Right lobe of liver (tissue), 6 donors: ENCODE measurements around the gene TFF3. TPM values are rescaled to one million over a fixed set of nuclear protein-coding genes. Genes with fewer than 3 reads are reported as not detected.
A peak's percentile ranks its signal among the peaks of the same experiment; 100 is the strongest.

ENCODE experiments used
- ATAC-seq, 4 donors: fragments of 200-7000 bp; cut with Tn5 transposase; one replicate each; pipeline ENCODE4 v1.9.1; 2020; ENCODE audit warnings: mild to moderate bottlenecking in 4 of 4, moderate library complexity in 4 of 4
- DNase-seq, 3 donors: peaks; one replicate each; pipeline ENCODE4 v3.0.0-alpha.2; 2020
- H3K27ac ChIP-seq, 3 donors: fragments of 200-600 bp; one replicate each; pipeline ENCODE4 v1.8.0; 2022
- H3K27me3 ChIP-seq, 2 donors: fragments of 200-600 bp; one replicate each; pipeline ENCODE4 v1.8.0; 2022
- H3K36me3 ChIP-seq, 4 donors: fragments of 200-600 bp; sonication (generic) in 1 of 4; one replicate each; pipeline versions ENCODE4 v1.5.1 to v1.8.0; 2017 to 2022; ENCODE audit warnings: control low read depth in 1 of 4
- H3K4me1 ChIP-seq, 4 donors: fragments of 200-600 bp; sonication (generic) in 1 of 4; one replicate each; pipeline versions ENCODE4 v1.5.1 to v1.8.0; 2017 to 2022; ENCODE audit warnings: control low read depth in 1 of 4
- H3K4me3 ChIP-seq, 3 donors: fragments of 200-600 bp; one replicate each; pipeline ENCODE4 v1.8.0; 2022
- H3K9me3 ChIP-seq, 4 donors: fragments of 200-600 bp; sonication (generic) in 1 of 4; one replicate each; pipeline versions ENCODE4 v1.5.1 to v1.8.0; 2017 to 2022; ENCODE audit warnings: control low read depth in 1 of 4
- POLR2A ChIP-seq: fragments of 450-650 bp; IDR thresholded peaks from one replicate; pipeline ENCODE4 v1.6.1; 2017; ENCODE audit warnings: antibody characterized with exemption, mild to moderate bottlenecking
- WGBS: methylation state at CpG from one replicate; pipeline ENCODE4 v1.1.6; 2018; ENCODE audit warnings: low coverage, low lambda C conversion rate; ENCODE audit not compliant: insufficient coverage; ENCODE audit errors: missing lambda C conversion rate; 5-methylcytosine and 5-hydroxymethylcytosine counted together
- intact Hi-C, 2 donors: fragments of 100-400 bp; cut with DNase I; formaldehyde crosslinking; loops; one replicate each; pipeline versions ENCODE4 v1.11.2 to v1.14.1; 2022
- total RNA-seq, 6 experiments: library from RNA; depleted of rRNA in 2 of 6; stranded (reverse); fragments of >200 nt in 2 of 6; fragmentation: NEBNext Ultra II Directional in 3 of 6; extraction: Animal tissue kit (Norgen Biotek cat#: 25700) in 3 of 6; gene quantifications; one replicate each; pipeline versions ENCODE4 v1.1.0 to v1.2.4, GENCODE V29; 2016 to 2023
- TF ChIP-seq, protein P1 (sequence below), 4 donors: fragments of 200-600 bp in 3 of 4; fragments of 450-650 bp in 1 of 4; IDR thresholded peaks; one replicate each; pipeline versions ENCODE4 v1.5.1 to v1.8.0; 2016 to 2022; ENCODE audit warnings: antibody characterized with exemption in 4 of 4, mild to moderate bottlenecking in 2 of 4
- donor health status: DM: no; HTN: yes; CAD: no.
- donor health status: DM: no; HTN: no; CAD: no.
- donor health status: DM: no; HTN: no; CAD: no.
- donor health status: DM: no; HTN: yes; CAD: no.
- donor health status: DM: no; HTN: yes; CAD: no.

Gene TFF3
- total RNA-seq, 6 experiments from 2014 or later: 0.88 to 6.8 (median 2.5) TPM

- peak in 1 of 3 donors; percentile 31 for DNase-seq
These were observed 47.0 kb upstream of the TFF3 start for GRCh38 chr21:42362198-42362597.

GRCh38 chr21:42361286-42361685, 46.1 kb upstream of the TFF3 start:
- no peak for ATAC-seq
- H3K4me3 ChIP-seq: no peak overlapping the region
- peak in 1 of 3 donors; percentile 22 for DNase-seq
- no peak overlapping the region for H3K27ac ChIP-seq
- H3K36me3 ChIP-seq: no peaks in the 10 kb centered on the region
- TF ChIP-seq POLR2A: no peak
- TF ChIP-seq, protein P1, sequence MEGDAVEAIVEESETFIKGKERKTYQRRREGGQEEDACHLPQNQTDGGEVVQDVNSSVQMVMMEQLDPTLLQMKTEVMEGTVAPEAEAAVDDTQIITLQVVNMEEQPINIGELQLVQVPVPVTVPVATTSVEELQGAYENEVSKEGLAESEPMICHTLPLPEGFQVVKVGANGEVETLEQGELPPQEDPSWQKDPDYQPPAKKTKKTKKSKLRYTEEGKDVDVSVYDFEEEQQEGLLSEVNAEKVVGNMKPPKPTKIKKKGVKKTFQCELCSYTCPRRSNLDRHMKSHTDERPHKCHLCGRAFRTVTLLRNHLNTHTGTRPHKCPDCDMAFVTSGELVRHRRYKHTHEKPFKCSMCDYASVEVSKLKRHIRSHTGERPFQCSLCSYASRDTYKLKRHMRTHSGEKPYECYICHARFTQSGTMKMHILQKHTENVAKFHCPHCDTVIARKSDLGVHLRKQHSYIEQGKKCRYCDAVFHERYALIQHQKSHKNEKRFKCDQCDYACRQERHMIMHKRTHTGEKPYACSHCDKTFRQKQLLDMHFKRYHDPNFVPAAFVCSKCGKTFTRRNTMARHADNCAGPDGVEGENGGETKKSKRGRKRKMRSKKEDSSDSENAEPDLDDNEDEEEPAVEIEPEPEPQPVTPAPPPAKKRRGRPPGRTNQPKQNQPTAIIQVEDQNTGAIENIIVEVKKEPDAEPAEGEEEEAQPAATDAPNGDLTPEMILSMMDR (IDR thresholded peaks at IDR 0.05): no peak
- WGBS: 40% methylated on average over 1 of the region's 7 CpGs
- no peaks in the 10 kb centered on the region for H3K27me3 ChIP-seq
- no peaks in the 10 kb centered on the region for H3K9me3 ChIP-seq
- no peaks in the 10 kb centered on the region for H3K4me1 ChIP-seq
- intact Hi-C loops: no loop called here

More at GRCh38 chr21:42362198-42362597, 47.0 kb upstream of the TFF3 start:
- ATAC-seq: no peak
- intact Hi-C loops: no loop called here
- 81% methylated on average over 12 of the region's 12 CpGs for WGBS
- Histone ChIP-seq H3K4me1 (no peaks in the 10 kb centered on the region), H3K4me3 (no peak overlapping the region), H3K27me3 (no peaks in the 10 kb centered on the region), H3K27ac (no peak overlapping the region), H3K36me3 (no peaks in the 10 kb centered on the region), H3K9me3 (no peaks in the 10 kb centered on the region)
- TF ChIP-seq, protein P1 (IDR thresholded peaks at IDR 0.05): no peak

- H3K4me1 ChIP-seq: no peaks in the 10 kb centered on the region
- intact Hi-C loops: no loop called here
- DNase-seq (peak in 1 of 3 donors; percentile 13), ATAC-seq (no peak)
- H3K27ac ChIP-seq: no peak overlapping the region
- no peak overlapping the region for H3K4me3 ChIP-seq
- no peaks in the 10 kb centered on the region for H3K27me3 ChIP-seq
- no peaks in the 10 kb centered on the region for H3K9me3 ChIP-seq
- WGBS: 62% methylated on average over 2 of the region's 2 CpGs
- no peak for TF ChIP-seq POLR2A
- TF ChIP-seq, protein P1 (IDR thresholded peaks at IDR 0.05): no peak
- no peaks in the 10 kb centered on the region for H3K36me3 ChIP-seq
These were observed 45.1 kb upstream of the TFF3 start for GRCh38 chr21:42360317-42360716.

- Histone ChIP-seq H3K4me1 (no peaks in the 10 kb centered on the region), H3K9me3 (no peaks in the 10 kb centered on the region), H3K27ac (no peak overlapping the region), H3K27me3 (no peaks in the 10 kb centered on the region), H3K36me3 (no peaks in the 10 kb centered on the region), H3K4me3 (no peak overlapping the region)
- TF ChIP-seq POLR2A: no peak
- TF ChIP-seq, protein P1 (IDR thresholded peaks at IDR 0.05): no peak
- intact Hi-C loops: no loop called here
- ATAC-seq (no peak), DNase-seq (peak in 1 of 3 donors; percentile 16)
- WGBS: 69% methylated on average over 7 of the region's 13 CpGs
These were observed 43.7 kb upstream of the TFF3 start for GRCh38 chr21:42358937-42359336.

DNA sequence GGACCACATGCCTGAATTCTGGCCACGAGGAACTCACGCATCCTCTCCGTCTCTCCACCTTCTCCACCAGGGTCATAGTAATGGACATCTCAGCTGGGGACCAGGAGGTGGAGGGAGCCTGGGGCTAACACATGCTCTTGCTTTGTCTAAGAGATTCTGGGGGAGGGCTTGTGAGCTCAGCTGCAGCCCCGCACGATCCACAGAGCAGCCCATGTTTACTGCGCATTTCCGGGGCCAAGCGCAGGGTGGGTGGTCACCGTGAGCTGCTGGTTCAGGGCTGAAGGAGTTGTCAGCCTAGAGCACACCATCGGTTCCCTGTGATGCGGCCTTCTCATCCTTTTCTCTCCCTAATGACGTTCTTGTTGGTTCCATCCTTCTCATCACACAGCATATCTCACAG, 43.1 kb upstream of the TFF3 start:
- Histone ChIP-seq H3K4me1 (no peaks in the 10 kb centered on the region), H3K27me3 (no peaks in the 10 kb centered on the region), H3K27ac (no peak overlapping the region), H3K9me3 (no peaks in the 10 kb centered on the region), H3K36me3 (no peaks in the 10 kb centered on the region), H3K4me3 (no peak overlapping the region)
- ATAC-seq (no peak), DNase-seq (peak in 1 of 3 donors; percentile 20)
- intact Hi-C loops: no loop called here
- 82% methylated on average over 4 of the region's 12 CpGs for WGBS
- no peak for TF ChIP-seq POLR2A
- TF ChIP-seq, protein P1 (IDR thresholded peaks at IDR 0.05): no peak
